ENCODE data around the gene HYKK.
A peak's percentile ranks its signal among the peaks of the same experiment; 100 is the strongest.
"Not testable (repeated sequence)": the region's sequence is repeated elsewhere in the genome, so short reads cannot be mapped to it uniquely, and the experiment has no call there.

The HYKK gene, protein sequence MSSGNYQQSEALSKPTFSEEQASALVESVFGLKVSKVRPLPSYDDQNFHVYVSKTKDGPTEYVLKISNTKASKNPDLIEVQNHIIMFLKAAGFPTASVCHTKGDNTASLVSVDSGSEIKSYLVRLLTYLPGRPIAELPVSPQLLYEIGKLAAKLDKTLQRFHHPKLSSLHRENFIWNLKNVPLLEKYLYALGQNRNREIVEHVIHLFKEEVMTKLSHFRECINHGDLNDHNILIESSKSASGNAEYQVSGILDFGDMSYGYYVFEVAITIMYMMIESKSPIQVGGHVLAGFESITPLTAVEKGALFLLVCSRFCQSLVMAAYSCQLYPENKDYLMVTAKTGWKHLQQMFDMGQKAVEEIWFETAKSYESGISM

GRCh38 chr15:78506971-78507830 is at the start of gene HYKK:
Gene HYKK, plus strand, starts transcription at chr15:78507577. Its CDS starts 5,512 bp downstream, at chr15:78513089.
- DNase-seq = peak; percentile 61 to 81 (median 68)

DNA sequence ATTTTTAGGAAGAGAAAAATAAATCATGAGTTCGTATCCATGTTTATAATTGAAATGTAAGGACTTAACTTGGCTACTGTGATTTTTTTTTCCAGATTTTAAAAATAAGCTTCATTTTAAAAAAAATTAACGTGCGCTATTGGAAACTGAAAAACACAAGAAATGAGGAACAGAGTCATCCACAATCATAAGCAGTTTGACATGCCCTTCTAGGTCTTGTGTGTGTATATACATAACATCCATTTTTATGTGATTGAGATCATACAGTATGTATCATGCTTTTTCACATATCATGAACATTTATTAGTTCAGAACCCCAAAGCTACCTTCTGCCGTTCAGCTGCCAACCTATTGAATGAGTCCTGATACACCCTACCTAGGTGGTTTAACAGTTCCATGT is 46.6 kb upstream of the HYKK start:
- no peak for DNase-seq

DNA sequence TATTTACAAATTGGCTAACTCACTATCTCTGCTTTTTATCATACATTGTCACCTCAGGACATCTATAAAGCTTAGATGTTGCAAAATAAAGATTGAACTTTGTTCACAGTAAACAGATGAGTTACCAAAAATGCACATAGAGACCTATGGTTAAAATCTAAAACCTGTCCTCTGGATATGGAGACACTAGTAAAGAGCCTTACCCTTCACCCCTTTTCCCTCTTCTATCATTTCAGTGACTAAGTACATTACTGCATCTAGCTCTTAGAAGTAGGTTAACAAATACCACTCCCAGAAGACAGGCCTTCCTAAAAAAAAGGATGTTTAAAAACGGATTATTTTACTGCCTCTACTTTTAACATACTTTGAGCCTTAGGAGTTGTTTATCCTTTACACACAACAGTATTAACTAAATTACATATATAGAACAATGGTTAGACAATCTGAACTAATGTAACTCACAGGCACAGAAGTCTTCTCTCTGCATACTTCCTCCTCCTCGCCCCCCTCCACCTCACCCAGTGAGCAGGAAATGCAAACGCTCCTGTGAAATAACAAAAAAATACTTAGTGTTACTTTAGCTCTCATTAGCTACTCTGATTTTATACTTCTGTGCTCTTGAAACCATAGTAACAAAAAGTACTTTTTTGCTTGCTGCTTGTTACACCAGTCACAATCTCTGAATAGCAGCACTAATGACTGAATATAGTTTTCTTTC is 46.0 kb upstream of the HYKK start:
- DNase-seq = peak in 3 of 6 experiments; percentile 28 to 32 (median 31)

DNA sequence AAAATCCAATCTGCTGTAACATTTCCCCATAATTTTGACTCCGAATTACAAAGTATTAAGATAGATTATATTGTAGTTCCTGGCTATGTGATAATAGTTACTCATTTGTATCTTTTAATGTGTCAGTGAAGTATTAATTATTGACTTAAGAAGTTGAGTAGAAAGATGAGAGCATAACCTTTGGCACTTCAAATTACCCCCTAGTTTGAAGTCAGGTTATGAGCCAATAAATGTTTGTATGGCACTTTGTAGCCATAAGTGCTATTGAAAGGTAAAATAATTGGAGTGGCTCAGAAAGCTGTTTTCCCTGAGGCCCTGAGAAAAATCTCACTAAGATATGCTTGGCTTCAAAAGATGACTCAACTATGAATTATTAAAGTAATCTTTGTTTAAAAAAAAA is 38.3 kb upstream of the HYKK start:
- DNase-seq = no peak

GRCh38 chr15:78477295-78477694 is 30.1 kb upstream of the HYKK start:
- no peak for DNase-seq

GRCh38 chr15:78479650-78480049 is 27.7 kb upstream of the HYKK start:
- DNase-seq = no peak

GRCh38 chr15:78481917-78482316 is 25.5 kb upstream of the HYKK start:
- no peak for DNase-seq

- DNase-seq = no peak
Measured at GRCh38 chr15:78492872-78493271, 14.5 kb upstream of the HYKK start.

DNA sequence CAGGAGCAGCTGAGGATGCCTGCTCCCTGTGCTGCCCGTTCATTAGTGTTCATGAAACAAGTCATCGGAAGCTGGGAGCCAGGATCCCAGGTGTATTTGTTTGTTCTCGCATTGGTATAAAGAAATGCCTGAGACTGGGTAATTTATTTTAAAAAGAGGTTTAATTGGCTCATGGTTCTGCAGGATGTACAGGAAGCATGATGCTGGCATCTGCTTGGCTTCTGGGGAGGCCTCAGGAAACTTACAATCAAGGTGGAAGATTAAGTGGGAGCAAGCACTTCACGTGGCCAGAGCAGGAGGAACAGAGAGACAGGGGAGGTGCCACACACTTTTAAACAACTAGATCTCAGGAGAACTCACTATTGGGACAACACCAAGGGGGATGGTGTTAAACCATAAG is 5.5 kb upstream of the HYKK start:
- no peak for DNase-seq

DNA sequence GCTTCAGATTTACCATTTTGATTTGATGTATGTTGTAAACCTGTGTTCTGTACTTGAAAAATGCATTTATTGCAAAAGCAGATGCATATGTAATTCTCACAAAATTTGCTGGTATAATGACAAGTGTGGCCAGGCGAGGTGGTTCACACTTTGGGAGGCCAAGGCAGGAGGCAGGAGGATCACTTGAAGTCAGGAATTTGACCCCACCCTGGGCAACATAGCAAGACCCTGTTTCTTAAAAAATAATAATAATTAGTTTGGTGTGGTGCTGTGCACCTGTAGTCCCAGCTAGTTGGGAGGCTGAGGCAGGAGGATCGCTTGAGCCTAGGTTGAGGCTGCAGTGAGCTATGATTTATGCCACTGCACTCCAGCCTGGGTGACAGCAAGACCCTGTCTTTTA is 4.7 kb upstream of the HYKK start:
- no peak for DNase-seq

GRCh38 chr15:78507831-78508160 is 419 bp downstream of the HYKK start:
- peak in 1 of 6 experiments; percentile 34 for DNase-seq

DNA sequence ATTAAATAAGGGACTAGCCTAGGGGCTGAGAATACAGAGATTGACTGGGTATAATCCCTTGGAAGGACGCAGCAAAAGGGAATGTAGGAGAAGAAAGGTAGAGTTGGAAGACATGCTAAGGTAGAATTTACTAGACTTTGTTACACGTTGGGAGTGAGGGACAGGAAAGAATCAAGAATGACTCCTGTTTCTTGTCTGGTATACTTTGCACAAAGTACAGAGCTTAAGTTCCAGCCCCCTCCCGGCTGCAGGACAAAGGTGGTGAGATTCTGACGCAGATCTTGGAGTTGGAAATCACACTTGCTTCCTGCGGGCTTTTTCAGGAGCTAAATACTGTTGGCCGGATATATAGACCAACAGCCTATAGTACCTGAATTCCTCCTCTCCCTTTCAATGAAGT is 895 bp downstream of the HYKK start:
- DNase-seq = no peak

GRCh38 chr15:78509726-78510312 is 2.4 kb downstream of the HYKK start:
- DNase-seq = peak in 1 of 6 experiments; percentile 14

DNA sequence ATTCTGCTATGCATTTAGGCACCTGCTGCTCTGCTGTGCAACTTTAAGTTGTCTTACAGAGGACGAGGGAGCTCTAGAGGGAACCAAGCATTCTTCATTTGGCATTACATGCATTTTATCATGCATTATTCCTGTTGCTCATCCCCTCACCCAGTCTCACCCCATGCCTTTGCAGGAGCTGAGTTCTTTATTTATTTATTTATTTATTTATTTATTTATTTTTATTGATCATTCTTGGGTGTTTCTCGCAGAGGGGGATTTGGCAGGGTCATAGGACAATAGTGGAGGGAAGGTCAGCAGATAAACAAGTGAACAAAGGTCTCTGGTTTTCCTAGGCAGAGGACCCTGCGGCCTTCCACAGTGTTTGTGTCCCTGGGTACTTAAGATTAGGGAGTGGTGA is 12.7 kb downstream of the HYKK start:
- not testable (repeated sequence) for DNase-seq

DNA sequence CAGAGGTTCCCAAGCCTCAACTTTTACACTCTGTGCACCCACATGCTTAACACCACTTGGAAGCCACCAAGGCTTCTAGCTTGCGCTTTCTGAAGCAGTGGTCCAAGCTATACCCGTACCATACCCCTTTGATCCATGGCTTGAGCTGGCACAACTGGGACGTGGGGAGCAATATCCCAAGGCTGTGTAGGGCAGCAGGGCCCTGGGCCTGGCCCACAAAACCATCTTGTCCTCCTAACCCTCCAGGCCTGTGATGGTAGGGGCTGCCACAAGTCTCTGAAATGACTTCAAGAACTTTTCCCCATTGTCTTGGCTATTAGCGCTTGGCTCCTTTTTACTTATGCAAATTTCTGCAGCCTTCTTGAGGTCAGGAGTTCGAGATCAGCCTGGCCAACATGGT is 16.9 kb downstream of the HYKK start:
- no peak for DNase-seq

- DNase-seq = no peak
Measured at GRCh38 chr15:78527325-78527724, 19.9 kb downstream of the HYKK start.

GRCh38 chr15:78533331-78533730 is 26.0 kb downstream of the HYKK start:
- DNase-seq = no peak

DNA sequence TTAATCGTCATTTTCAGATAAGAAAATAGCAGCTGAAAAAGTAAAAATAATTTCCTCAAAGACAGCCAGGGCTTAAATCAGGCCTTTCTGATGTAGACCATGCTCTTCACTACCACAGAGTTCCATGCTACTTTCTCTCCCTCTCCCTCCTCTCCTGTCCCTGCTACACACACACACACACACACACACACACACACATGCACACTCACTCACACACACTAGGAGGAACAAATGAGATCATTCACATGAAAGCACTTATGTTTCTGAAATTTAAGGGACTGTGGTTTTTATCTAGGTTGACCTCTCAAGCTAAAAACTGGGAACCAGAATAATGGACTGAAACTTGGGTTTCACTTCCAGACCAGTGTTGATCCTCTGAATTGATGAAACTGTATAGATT is 28.8 kb downstream of the HYKK start:
- no peak for DNase-seq

DNA sequence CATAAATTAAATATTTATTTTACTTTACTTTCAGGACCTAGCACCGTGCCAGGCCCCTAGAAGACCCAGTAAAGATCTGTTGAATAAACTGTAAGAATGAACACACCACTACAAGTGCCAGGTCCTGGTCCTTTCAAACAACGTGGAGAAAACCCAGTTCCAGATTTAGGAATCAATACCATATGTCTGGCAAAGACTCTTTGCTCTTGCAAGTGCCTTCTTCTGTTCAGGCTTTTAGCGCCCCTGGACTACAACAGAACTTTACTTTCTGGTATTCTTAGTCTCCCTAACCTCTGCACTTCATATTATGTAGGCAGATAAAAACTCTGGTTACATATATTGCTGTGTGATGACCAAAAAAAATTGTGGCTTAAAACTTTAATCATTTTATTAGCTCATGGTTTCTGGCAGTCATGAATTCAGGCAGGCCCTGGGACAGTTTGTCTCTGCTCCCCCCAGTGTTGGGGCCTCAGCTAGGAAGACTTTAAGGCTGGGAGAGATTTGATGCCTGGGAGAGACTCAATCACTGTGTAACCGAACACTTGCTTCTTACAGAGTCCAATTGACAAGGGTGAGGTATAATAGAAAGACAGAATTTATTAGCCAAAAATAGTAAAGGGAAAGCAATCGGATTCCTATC is 30.0 kb downstream of the HYKK start:
- no peak for DNase-seq

GRCh38 chr15:78538358-78538757 is 31.0 kb downstream of the HYKK start:
- DNase-seq = no peak

GRCh38 chr15:78539464-78540140 is 32.2 kb downstream of the HYKK start:
- not testable (repeated sequence) for DNase-seq
